Measurements from ENCODE around the gene NT5DC1.

- TF ChIP-seq CTCF (conservative IDR thresholded peaks at IDR 0.05; ENCODE audit: low read depth in 2 of 2) (no peak), POLR2AphosphoS5 (IDR thresholded peaks at IDR 0.05; ENCODE audit: low read depth) (no peak), STAT1 (IDR thresholded peaks at IDR 0.05; ENCODE audit: unreplicated experiment) (no peak), CREB1 (CRISPR knock-in tag; IDR thresholded peaks at IDR 0.05; ENCODE audit: low read depth) (no peak), EZH2 (IDR thresholded peaks at IDR 0.05; ENCODE audit: low read depth, unreplicated experiment) (no peak), JUNB (IDR thresholded peaks at IDR 0.05; ENCODE audit: unreplicated experiment) (no peak), ETS1 (IDR thresholded peaks at IDR 0.05) (no peak), REST (IDR thresholded peaks at IDR 0.05; ENCODE audit: unreplicated experiment) (no peak)
These were observed 73.3 kb downstream of the NT5DC1 start for GRCh38 chr6:116173928-116174327.

Measured in GM23338 (cell line).